ENCODE data around the gene PRODH. TPM values are rescaled to one million over a fixed set of nuclear protein-coding genes. Genes with fewer than 3 reads are reported as not detected.

The PRODH gene
- total RNA-seq, result 14.6 TPM

GRCh38 chr22:18935889-18936529 lies at the start of gene PRODH:
PRODH (minus strand) TSS chr22:18936293; CDS start chr22:18936287, 6 bp downstream.

GRCh38 chr22:18905540-18906409 lies 30.3 kb downstream of the PRODH start, which contains the start of gene DGCR6:
DGCR6 (plus strand) TSS chr22:18906320; CDS start chr22:18906375, 55 bp downstream.

Other genes with a start within 250 kb of the PRODH start
- gene DGCR6, start 30.0 kb downstream of the PRODH start, total RNA-seq, result 7.1 TPM
- 105 TPM for gene DGCR2, start 186.1 kb upstream of the PRODH start, total RNA-seq
- gene TSSK2, start 195.0 kb upstream of the PRODH start, total RNA-seq, result not detected
- 17.9 TPM for gene ESS2, start 208.4 kb upstream of the PRODH start, total RNA-seq
- gene GSC2, start 214.0 kb upstream of the PRODH start, total RNA-seq, result 1.9 TPM
- gene SLC25A1, start 242.4 kb upstream of the PRODH start, total RNA-seq, result 38.8 TPM